ENCODE measurements around the gene COG7.
A peak's percentile ranks its signal among the peaks of the same experiment; 100 is the strongest.
"Not testable (repeated sequence)": the region's sequence is repeated elsewhere in the genome, so short reads cannot be mapped to it uniquely, and the experiment has no call there.

COG7 gene

DNA sequence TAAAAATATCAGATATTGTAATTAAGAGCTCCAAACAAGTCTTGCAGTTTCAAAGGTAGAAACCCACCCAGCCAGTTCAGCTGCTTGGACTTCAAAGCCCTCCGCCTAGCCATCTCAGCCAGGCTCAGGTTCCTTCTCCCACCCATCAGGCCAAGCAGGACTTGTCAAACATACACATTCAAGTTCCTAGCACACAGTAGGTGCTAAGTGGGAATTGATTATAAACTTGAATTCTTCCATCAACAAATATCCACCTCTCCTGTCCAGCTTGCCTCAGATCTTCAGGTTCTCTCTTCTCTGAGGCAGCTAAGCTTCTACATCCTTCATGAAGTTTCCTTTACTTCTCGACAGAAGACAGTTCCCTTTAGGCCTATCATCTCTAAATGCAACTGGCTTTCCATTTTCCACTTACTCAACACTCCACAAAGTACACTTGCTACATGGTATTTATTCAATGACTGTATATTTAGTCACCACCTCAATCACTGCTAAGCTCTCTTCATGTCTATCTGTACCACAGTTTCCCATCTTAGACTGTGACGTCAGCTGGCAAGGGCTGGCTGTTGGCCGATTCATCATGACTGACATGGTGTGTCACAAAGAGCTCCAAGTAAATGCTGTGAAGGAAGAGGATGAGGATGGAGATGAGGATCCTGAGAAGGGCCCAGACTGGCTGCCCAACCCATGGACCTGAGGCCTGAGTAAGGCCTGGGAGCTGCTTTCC lies 13.3 kb upstream of the COG7 start:
- DNase-seq: no peak

DNA sequence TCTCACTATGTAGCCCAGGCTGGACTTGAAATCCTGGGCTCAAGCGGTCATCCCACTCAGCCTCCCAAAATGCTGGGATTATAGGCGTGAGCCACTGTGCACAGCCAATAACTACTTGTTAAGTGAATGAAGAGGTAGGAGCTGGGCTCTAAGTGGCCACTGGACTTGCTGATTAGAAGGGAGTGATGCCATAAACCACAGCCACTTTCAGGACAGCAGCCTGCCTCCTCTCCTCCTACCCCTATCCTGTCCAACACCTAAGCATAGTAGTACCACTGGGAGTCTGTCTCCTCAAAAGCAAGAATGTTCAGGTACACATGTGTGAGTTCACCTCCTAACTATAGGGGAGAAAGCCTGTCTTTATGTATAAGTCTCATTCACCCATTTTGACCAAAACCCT lies 12.2 kb upstream of the COG7 start:
- no peak for DNase-seq

DNA sequence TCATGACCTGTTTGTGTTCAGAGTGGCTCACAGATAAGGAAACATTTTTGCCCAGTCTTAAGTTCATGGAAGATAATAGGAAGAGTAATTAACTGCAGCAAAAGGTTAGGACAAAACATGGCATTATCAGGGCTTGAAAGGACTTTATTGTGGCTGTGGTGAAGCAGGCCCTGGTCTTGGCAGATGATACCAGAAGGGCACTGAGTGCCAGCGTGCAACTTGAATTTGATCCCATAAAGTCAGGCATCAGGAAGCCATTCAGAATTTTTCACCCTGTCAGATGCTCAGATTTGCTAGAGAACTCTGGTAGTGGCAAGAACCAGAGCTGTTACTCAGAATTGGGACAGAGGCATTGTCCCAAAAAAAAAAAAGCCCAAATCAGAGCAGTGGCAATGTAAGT lies 11.2 kb upstream of the COG7 start:
- no peak for DNase-seq

DNA sequence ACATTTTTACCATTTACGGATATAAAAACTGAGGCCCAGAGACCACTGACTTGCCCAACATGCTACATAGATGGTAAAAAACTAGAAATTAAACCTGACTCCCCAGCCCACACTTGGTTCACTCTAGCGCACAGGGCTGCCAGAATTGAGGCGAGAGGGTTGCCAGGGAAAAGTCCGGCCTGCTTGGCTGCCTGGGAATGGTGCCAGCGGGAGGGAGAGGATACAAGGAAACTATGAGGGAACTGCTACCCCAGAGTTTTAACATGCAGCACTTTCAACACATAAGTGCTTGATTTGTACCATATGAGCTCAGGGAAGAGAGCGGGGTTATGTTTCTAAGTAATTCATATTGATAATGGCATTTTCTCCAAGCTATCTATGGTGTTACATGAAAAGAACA lies 10.0 kb upstream of the COG7 start:
- DNase-seq: not testable (repeated sequence)

DNA sequence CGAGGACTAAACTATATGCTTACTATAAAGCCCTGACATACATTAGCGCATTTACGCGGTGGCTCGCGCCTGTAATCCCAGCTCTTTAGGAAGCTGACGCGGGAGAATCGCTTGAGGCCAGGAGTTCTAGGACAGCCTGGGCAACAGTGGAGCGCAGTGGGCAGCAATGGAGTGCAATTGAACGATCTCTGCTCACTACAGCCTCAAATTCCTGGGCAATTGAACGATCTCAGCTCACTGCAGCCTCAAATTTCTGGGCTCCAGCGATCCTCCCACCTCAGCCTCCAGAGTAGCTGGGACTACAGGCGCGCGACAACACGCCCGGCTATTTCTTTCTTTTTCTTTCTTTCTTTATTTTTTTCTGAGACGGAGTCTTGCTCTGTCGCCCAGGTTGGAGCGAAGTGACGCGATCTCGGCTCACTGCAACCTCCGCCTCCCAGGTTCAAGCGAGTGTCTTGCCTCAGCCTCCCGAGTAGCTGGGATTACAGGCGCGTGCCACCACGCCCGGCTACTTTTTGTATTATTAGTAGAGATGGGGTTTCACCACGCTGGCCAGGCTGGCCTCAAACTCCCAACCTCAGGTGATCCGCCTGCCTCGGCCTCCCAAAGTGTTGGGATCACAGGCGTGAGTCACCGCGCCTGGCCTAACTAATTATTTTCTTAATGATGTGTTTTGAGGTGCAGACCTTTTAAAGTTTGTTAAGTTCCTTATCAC lies 506 bp upstream of the COG7 start:
- no peak for DNase-seq

DNA sequence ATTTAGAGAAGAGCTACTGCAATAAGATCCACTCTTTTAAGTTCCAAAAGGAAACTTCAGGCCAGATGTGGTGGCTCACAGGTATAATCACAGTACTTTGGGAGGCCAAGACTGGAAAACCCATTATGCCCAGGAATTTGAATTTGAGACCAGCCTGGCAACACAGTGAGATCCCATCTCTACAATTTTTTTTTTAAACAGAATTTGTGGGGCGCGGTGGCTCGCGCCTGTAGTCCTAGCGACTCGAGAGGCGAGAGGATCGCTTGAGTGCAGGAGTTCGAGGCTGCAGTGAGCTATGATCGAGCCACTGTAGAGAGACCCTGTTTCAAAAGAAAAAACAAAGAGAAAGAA lies 793 bp downstream of the COG7 start:
- DNase-seq: no peak

DNA sequence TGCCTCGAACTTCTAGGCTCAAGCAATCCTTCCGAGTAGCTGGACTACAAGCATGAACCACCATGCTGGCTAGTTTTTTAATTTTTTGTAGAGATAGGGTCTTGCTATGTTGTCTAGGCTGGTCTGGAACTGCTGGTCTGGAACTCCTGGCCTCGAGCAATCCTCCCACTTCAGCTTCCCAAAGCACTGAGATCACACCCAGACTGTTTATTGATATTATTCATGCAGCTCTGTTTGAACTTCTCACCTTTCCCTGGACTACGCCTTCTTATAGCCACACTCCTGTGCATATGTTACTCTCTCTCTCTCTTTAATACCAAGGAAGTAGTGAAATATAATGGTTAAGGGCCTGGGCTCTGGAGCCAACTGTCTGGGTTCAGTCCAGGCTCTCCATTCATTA lies 4.6 kb downstream of the COG7 start:
- no peak for DNase-seq

DNA sequence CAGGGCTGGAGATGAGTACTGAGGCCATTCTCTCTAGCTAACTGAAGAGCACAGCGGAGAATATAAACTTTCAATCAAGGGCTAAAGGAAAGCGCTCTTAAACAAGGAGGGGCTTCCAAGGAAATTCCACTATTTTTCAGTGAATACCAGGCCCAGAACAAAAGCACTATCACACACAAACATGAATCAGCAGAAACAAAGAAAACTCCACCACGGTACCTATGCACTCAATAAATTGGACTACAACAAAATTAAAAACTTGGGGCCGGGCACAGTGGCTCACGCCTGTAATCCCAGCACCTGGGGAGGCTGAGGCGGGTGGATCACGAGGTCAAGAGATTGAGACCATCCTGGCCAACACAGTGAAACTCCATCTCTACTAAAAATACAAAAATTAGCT lies 15.4 kb downstream of the COG7 start:
- DNase-seq: not testable (repeated sequence)

DNA sequence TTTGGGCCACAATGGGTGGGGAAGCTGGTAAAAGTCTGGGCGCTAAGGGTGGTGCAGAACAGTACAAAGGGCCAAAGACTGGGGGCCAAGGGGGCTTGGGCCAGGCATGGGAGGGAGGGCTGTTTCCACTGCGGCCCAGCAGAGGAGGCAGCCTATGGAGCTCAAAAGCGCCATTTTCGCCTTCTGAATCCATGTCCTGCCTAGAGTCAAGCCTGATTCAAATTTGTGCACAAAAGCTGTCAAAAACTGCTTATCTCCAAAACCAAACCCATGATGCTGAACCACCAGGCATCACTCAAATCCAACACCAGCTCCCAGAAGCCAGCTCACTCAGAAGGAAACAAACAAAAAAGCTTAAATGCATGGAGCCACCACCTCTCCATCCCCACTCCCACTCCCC lies 16.0 kb downstream of the COG7 start:
- DNase-seq: no peak

DNA sequence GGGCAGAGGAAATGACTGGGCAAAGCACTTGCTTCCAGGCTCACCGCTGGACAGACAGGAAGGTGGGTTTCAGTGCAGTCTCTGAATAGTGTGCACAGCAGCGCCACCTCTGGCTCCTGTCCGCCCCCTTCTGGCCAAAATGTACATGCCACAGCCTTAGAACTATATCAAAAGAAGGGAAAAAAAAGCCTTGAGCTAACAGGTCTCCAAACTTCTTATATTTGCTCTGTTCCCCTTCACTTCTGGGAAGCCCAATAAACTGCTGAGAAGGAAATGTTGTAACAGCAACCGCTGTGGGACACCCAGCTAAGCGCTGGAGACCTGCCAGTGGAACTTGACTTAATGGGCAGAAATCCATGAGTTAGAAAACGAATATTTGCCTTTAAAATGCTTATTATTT lies 17.5 kb downstream of the COG7 start:
- DNase-seq: peak; percentile 48

DNA sequence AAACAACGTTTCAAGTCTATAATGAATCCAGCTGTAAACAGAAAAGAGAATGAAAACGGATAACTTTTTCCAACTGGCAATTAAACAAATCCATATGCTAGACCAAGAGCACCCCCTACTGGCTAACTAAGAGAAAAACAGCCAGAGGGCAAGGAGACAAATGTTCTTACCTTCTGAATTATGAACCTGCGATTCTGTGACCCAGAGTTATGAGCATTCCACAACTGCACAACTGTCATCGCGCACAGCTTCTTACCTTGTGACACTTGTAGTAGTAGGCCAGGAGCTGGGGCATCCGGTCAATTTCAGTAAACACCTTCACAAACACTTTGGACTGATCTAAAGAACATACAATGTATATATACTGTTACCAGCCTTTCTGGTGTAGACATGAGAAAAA lies 18.6 kb downstream of the COG7 start:
- DNase-seq: peak; percentile 22

DNA sequence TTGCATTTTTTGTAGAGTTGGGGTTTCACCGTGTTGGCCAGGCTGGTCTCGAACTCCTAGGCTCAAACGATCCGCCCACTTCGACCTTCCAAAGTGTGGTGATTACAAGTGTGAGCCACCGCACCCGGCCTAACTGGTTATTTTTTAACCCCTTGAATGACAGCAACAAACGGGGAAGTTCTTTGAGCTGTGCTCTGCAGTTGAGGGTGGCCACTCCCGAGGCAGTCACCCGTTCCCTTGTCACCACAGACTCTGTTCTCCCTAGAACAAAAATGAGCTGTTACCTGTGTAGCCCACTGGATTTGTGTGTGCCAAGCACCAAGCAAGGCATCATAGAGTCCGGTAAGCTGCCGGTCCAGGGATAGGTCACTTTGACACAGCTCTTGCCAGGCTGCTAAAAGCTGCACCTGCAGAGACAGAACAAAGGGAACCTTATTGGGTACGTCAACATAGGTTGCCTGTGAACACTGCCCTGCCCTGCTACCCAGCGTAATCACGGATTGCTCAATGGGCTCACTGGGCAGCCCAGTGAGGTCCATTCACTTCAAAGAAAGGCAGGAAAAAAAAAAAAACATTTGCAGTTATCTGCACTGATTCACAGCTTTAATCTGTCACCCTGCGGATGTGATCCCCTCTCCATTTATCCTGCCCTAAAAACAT lies 19.6 kb downstream of the COG7 start:
- DNase-seq: no peak

DNA sequence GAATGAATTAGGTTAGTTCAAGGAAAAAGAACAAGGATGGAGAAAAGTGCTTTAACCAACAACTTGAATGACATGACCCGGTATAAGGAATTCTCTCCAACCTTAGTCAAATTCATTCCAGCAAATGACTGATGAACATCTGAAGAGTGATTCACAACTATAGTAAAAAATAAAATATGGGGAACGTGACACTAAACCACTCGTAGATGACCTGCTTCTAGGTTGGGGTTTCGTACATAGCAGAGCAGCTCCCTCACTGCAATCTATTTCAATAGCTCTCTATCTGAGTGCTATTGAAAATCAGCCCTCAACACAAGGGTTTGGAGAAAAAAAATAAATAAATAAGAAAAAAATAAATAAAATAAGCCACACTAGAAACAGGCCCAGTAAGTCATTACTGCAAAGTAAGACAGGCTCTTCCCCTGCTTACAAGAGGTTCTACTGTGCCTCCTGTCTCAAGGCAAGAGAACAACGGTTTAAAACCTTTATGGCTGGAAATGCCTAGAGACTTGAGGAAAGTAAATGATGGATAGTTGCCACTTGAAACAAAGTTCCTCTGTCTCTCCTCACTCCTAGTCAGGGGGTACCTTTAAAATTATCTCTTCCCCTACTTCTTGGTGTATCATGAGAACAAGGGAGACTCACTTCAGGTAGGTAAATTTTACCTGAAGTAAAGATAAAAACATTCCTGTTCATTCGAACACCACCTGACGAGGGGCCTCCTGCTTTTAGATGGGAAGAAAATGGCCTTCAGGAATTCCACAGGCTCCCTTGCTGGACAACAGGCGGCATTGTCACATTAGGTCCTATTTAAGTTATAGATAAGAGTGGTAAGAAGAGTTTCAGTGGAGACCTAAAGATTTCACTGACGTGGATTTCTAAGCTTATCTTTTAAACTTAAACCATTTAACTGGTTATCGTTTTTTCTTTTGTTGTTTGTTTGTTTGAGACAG lies 20.5 kb downstream of the COG7 start:
- DNase-seq: no peak

DNA sequence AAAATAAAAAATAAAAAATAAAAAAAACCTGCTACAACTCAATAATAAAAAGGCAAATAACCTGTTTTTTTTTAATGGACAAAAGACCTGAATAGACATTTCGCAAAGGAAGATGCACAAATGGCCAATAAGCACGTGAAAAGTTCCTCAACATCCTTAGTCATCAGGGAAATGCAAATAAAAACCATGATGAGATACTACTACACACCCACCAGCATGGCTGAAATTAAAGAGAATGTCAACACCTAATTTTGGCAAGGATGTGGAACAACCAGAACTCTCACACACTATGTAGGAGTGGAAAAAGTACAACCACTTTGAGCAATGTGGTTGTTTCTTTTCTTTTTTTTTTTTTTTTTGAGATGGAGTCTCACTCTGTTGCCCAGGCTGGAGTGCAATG lies 24.6 kb downstream of the COG7 start:
- DNase-seq: no peak

DNA sequence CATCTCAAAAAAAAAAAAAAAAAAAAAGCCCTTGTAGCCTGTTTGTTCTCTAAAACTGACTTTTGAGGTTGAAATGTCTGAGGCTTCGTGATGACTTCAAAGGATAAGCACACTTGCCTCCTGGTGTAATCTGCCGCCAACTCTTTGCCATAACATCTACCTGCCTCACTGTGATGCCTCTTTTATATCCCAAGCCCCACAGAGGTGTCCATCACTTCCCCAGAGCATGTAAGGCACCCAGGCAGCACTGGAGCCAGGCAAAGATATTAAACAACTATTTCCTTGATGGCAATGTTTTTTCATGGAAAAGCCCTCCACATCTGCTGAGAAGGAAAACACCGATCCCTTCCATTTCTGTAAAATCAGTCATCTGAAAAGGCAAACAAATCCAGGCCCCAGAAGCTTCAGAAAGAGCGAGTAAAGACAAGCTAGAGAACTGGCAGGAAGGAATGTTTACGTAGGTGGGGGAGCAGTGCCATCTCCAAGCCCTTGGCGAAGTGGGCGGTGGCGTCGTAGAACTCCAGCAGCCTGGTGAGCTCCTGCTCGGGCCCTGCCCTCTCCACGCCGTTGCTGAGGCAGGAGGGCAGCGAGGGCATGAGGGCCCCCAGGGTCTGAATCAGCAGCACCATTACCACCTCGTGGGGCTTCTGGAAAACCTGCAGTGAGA lies 28.6 kb downstream of the COG7 start:
- DNase-seq: peak; percentile 46

DNA sequence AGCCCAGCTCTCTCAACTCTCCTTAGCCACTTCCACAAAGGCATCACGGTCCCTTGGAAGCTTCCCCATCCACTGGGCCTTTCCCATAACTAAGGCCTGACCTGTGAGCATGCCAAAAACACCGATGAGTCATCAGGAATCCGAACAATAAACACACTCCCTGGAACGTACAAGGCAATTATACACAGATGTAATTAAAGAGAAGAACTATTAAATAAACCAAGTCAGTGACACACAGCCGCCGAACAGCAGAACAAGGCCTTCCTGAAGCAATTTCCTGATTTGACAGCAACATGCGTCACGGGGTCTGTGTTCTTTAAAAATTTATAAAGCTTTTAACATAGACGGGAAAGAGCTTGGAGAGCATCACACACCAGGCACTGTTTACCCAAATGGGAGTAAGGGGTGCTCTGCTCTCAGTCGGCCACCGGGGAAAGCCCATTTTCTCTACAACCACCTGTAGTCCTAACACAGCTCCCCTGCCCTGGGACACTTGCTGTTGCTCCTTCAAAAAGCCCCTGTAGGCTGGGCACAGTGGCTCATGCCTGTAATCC lies 29.4 kb downstream of the COG7 start:
- no peak for DNase-seq

DNA sequence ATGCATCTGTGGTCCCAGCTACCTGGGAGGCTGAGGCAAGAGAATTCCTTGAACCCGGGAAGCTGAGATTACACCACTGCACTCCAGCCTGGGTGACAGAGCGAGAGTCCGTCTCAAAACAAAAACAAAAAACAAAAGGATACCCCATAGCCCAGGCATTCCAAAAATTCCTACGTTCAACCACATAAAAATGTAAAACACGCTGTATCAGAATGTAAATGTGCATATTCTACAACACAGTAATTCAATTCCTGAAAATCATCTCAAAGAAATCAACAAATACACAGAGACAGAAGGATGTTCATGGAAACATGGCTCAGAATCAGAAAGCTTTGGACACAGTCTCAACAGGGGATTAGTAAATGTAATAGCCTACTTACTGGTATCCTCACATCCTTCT lies 33.0 kb downstream of the COG7 start:
- DNase-seq: no peak

DNA sequence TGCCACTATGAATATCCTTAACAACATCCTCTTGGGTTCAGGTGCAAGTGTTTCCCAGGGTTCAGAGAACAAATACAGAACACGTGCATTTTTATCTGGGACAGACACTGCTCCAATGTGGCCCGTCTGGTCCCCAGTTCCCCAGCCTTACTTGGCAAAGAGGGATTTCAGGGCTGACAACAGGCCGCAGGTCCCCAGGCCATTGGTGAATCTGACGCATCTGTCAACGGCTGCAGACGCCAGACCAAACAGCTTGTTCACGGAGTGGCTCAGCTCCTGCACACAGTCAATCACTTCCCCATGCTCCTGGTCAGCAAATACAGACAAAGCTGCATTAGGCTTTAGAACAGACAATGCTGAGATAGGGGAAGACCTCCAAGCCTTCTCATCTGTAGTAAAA lies 36.2 kb downstream of the COG7 start:
- DNase-seq: no peak

DNA sequence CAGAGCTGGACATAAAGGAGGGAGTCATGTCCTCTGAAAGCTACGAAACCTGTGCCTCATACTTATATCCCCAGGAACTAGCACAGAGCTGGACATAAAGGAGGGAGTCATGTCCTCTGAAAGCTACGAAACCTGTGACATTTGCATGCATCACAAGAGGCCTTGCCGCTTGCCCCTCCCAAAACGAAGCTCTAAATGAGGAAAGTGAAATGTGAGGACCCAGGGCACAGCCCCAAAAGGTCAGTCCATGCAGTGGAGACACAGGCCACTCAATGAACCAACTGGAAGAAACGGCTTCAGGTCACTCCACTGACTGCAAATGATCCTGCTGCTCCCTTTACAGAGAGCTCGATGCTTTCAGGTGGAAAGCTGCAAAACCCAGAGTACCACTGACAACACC lies 38.3 kb downstream of the COG7 start:
- DNase-seq: no peak

DNA sequence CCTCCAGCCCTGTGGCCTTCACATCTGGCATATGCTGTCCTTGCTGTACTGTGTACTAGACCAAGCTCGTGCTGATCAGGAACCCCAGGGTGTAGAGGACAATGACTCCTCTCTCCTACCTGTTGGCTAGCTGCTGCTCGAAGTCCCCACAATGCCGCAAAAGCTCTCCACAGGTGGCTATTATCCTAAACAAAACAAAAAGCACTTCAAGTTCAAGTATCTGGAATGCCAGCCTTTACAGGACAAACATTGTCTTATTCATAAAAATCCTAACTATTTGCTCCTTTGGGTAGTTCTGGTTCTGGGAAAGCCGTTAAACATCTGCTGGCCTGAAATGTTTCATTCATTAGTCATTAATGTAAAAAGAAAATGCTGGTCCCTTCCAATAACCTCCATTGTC lies 42.8 kb downstream of the COG7 start:
- no peak for DNase-seq

DNA sequence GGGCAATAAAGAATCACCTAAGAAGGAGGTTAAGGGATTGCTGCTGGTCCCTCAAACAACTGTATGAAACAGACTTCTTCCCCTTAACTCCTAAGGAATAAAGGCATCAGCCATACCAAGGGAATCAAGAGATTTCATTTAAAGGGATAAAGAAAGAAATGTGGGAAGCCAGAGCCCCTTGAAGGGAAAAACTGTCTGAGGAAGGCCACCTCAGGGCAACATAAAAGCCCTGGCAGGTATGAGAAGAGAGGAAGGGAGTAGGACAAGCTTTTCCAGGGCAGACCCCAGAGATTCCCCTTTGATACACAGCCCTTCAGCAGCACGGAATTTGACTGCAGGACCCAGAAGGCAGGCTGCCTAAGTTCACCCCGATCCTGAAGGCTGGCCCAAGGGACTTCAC lies 43.5 kb downstream of the COG7 start:
- DNase-seq: no peak

DNA sequence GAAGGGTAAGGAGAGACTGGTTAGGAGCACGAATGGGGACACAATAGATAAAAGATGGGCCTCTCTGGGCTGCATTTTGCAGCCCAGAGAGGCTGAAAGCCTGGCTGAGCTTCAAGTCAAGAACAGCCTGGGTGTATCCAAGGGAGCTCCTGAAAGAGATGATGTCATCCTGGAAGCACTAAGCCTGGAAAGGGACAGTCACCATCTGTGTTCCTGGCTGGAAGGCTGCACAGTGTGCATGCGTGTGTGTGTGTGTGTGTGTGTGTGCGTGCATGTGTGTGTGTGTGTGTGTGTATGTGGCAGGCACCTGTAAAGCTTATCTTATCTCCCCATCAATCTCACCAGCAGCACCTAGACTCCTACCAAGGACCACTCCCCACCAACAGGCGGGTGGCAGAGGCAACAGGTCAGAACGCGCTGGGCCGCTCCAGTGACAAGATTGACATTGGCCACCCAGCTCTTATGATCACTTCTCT lies 44.1 kb downstream of the COG7 start:
- peak; percentile 92 for DNase-seq
